ENCODE results near the gene ATF3.
"Not testable (repeated sequence)": the region's sequence is repeated elsewhere in the genome, so short reads cannot be mapped to it uniquely, and the experiment has no call there.

ATF3 gene

GRCh38 chr1:212650228-212650627 lies 41.7 kb downstream of the ATF3 start:
- DNase-seq (ENCODE audit: low read depth in 2 of 2), result no peak

- no peak for DNase-seq (ENCODE audit: low read depth in 2 of 2)
Measured at GRCh38 chr1:212651521-212651920, 43.0 kb downstream of the ATF3 start.

- DNase-seq (ENCODE audit: low read depth in 2 of 2), result no peak
Measured at GRCh38 chr1:212651977-212652376, 43.4 kb downstream of the ATF3 start.

GRCh38 chr1:212652609-212653008 lies 44.0 kb downstream of the ATF3 start:
- DNase-seq (ENCODE audit: low read depth in 2 of 2), result no peak

GRCh38 chr1:212655668-212656440 lies 47.3 kb downstream of the ATF3 start:
- no peak for DNase-seq (ENCODE audit: low read depth in 2 of 2)

- no peak for DNase-seq (ENCODE audit: low read depth in 2 of 2)
Measured at GRCh38 chr1:212656730-212657129, 48.2 kb downstream of the ATF3 start.

- DNase-seq (ENCODE audit: low read depth in 2 of 2), result not testable (repeated sequence)
Measured at GRCh38 chr1:212658250-212658649, 49.7 kb downstream of the ATF3 start.

GRCh38 chr1:212664409-212665199 lies 56.0 kb downstream of the ATF3 start:
- no peak for DNase-seq (ENCODE audit: low read depth in 2 of 2)

GRCh38 chr1:212665241-212666115 lies 56.9 kb downstream of the ATF3 start:
- DNase-seq (ENCODE audit: low read depth in 2 of 2), result peak; percentile 50 to 59

GRCh38 chr1:212666116-212666775 lies 57.7 kb downstream of the ATF3 start:
- DNase-seq (ENCODE audit: low read depth in 2 of 2), result no peak

- no peak for DNase-seq (ENCODE audit: low read depth in 2 of 2)
Measured at GRCh38 chr1:212667223-212668139, 58.9 kb downstream of the ATF3 start.

- DNase-seq (ENCODE audit: low read depth in 2 of 2), result no peak
Measured at GRCh38 chr1:212668477-212668876, 59.9 kb downstream of the ATF3 start.

- DNase-seq (ENCODE audit: low read depth in 2 of 2), result no peak
Measured at GRCh38 chr1:212669102-212669501, 60.5 kb downstream of the ATF3 start.

- DNase-seq (ENCODE audit: low read depth in 2 of 2), result no peak
Measured at GRCh38 chr1:212669600-212669999, 61.0 kb downstream of the ATF3 start.

- DNase-seq (ENCODE audit: low read depth in 2 of 2), result no peak
Measured at GRCh38 chr1:212670301-212670700, 61.7 kb downstream of the ATF3 start.
